Measurements from ENCODE around the gene GRK3. TPM values are rescaled to one million over a fixed set of nuclear protein-coding genes. Genes with fewer than 3 reads are reported as not detected.

GRK3 gene
- total and polyA plus RNA-seq, 2 of the 4 experiments (the other 2 are of a cell fraction) = 0.58 to 1.6 TPM

- no peak for ATAC-seq (ENCODE audit: low read depth)
- no peak overlapping the region for H2AK5ac ChIP-seq (ENCODE audit: low read depth, low read length)
Measured at GRCh38 chr22:25629613-25630012, 65.1 kb downstream of the GRK3 start.

More at GRCh38 chr22:25629613-25630012, 65.1 kb downstream of the GRK3 start:
- H3K23ac ChIP-seq (ENCODE audit: low read depth, low read length) = no peak overlapping the region
- no peak overlapping the region for H3K4ac ChIP-seq (ENCODE audit: low read depth, low read length)
- no peak for DNase-seq
- H3K4me1 ChIP-seq (ENCODE audit: control insufficient read depth, insufficient read depth, low read length) = no peaks in the 10 kb centered on the region
- no peaks in the 10 kb centered on the region for H4K20me1 ChIP-seq (ENCODE audit: insufficient read depth, low read length)
- H4K8ac ChIP-seq (ENCODE audit: low read depth in 2 of 2, low read length in 2 of 2) = no peak overlapping the region
- no peak overlapping the region for H3K4me3 ChIP-seq (ENCODE audit: insufficient read depth, low read depth, low read length)
- CTCF ChIA-PET = interaction anchor here (0.6 kb wide), 1 partner anchor 35 kb away, joined by 5 read pairs; no protein-coding TSS in a partner anchor
- H3K56ac ChIP-seq (ENCODE audit: extremely low read depth, insufficient read depth, low read length) = no peak overlapping the region
- POLR2A ChIA-PET (ENCODE audit: unreplicated experiment) = no interaction called here
- H3K9ac ChIP-seq (ENCODE audit: low read depth, low read length) = no peak overlapping the region
- H2BK5ac ChIP-seq (ENCODE audit: low read depth, low read length, poor library complexity, severe bottlenecking) = no peak overlapping the region
- no peak overlapping the region for H3K18ac ChIP-seq (ENCODE audit: low read depth, low read length)
- H2BK20ac ChIP-seq (ENCODE audit: low read depth, low read length) = no peak overlapping the region
- H3K9me1 ChIP-seq (ENCODE audit: insufficient read depth, low read length) = no peaks in the 10 kb centered on the region; the same call in 1 of the 2 replicates
- no peak overlapping the region for H2BK120ac ChIP-seq (ENCODE audit: low read depth, low read length)
- no peaks in the 10 kb centered on the region; a peak in 1 of 4 replicates for H3K79me1 ChIP-seq (ENCODE audit: low read depth in 1 of 2, low read length in 2 of 2)
- no peak overlapping the region for H3K14ac ChIP-seq (replicated peaks; ENCODE audit: low read depth, low read length)
- no peak overlapping the region for H2AFZ ChIP-seq (replicated peaks; ENCODE audit: low read length, poor library complexity)
- WGBS, 2 experiments (ENCODE audit: extremely low coverage in 2 of 2, insufficient read length in 1 of 2) = no CpG with 5 or more reads among the region's 2 CpGs
- TF ChIP-seq CEBPB (IDR thresholded peaks at IDR 0.05; ENCODE audit: low read depth, low read length) = no peak
- TF ChIP-seq USF2 (IDR thresholded peaks at IDR 0.05; ENCODE audit: low read depth, low read length) = no peak
- no peak for TF ChIP-seq MAZ (IDR thresholded peaks at IDR 0.05; ENCODE audit: borderline replicate concordance, low read depth, low read length)
- no peak for TF ChIP-seq FOS (IDR thresholded peaks at IDR 0.05; ENCODE audit: low read depth, low read length)
- no TSS peak for BruUV-seq (replicated peaks)
- dilution Hi-C loops (cut with HindIII; ENCODE audit: low sequenced_read_pairs, unreplicated experiment) (no loop called here), in situ Hi-C loops (cut with MboI; ENCODE audit: low sequenced_read_pairs) (no loop called here), intact Hi-C loops (cut with micrococcal nuclease) (no loop called here)
- H3K27ac ChIP-seq (ENCODE audit: insufficient read depth, low read length) = no peak overlapping the region
- no peaks in the 10 kb centered on the region for H3K36me3 ChIP-seq (ENCODE audit: control insufficient read depth, insufficient read depth, low read length)
- H3K4me2 ChIP-seq (ENCODE audit: low read depth, low read length) = no peak overlapping the region
- no peaks in the 10 kb centered on the region; the same call in 1 of the 2 replicates for H3K27me3 ChIP-seq (ENCODE audit: control insufficient read depth, insufficient read depth, low read length)
- no peak overlapping the region for H4K5ac ChIP-seq (ENCODE audit: low read depth, low read length)
- no peak overlapping the region for H4K91ac ChIP-seq (ENCODE audit: insufficient read depth, low read depth, low read length)
- H2BK15ac ChIP-seq (ENCODE audit: low read depth, low read length) = no peak overlapping the region
- no peaks in the 10 kb centered on the region for H3K9me3 ChIP-seq (ENCODE audit: control insufficient read depth, insufficient read depth, low read length)
- no peak overlapping the region for H2AK9ac ChIP-seq (replicated peaks; ENCODE audit: low read depth, low read length, poor library complexity)

Data from IMR-90 (cell line).